ENCODE measurements around the gene TMEM98.

TMEM98 gene

DNA sequence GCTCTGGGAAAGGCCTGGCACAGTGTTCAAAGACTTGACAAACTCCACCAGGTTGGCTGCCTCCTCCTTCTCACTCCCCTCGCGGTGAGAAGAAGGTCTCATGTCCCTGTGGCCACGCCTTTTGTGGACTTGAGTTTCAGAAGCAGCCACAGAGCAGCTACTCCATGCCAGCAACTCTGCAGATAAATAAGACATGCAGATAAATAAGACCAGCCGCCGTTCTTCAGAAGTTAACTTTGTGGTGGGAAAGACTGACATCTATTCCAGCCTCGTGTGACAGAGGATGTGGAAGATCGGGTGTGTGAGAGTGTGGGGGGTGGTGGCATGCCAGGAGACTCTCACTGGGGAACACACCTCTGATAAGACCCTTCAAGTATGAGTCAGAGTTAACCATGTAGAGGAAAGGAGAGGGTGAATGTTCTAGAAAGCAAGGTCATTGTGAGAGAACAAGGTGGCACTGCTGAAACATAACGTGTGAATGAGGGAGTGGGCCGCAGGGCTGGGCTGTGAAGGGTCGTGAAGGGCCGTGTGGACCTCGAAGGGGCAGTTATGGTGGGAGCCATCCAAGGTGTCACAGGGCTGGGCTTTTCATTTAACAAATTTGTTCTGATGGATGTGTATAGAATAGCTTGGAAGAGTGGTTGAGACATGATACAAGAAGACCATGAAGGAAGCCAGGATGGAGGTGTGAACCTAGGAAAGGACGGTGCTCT is 64.5 kb downstream of the TMEM98 start:
- H3K27me3 ChIP-seq (ENCODE audit: insufficient read depth, low read length, poor library complexity, severe bottlenecking): no peaks in the 10 kb centered on the region
- H4K20me1 ChIP-seq (ENCODE audit: insufficient read depth, low read length, poor library complexity, severe bottlenecking): no peaks in the 10 kb centered on the region
- H3K79me2 ChIP-seq (ENCODE audit: insufficient read depth, low read length): no peaks in the 10 kb centered on the region
- TF ChIP-seq EZH2phosphoT487 (IDR thresholded peaks at IDR 0.05; ENCODE audit: borderline replicate concordance): no peak
- TF ChIP-seq, protein P1, sequence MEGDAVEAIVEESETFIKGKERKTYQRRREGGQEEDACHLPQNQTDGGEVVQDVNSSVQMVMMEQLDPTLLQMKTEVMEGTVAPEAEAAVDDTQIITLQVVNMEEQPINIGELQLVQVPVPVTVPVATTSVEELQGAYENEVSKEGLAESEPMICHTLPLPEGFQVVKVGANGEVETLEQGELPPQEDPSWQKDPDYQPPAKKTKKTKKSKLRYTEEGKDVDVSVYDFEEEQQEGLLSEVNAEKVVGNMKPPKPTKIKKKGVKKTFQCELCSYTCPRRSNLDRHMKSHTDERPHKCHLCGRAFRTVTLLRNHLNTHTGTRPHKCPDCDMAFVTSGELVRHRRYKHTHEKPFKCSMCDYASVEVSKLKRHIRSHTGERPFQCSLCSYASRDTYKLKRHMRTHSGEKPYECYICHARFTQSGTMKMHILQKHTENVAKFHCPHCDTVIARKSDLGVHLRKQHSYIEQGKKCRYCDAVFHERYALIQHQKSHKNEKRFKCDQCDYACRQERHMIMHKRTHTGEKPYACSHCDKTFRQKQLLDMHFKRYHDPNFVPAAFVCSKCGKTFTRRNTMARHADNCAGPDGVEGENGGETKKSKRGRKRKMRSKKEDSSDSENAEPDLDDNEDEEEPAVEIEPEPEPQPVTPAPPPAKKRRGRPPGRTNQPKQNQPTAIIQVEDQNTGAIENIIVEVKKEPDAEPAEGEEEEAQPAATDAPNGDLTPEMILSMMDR (conservative IDR thresholded peaks at IDR 0.05; ENCODE audit: low read length): no peak
- H3K4me1 ChIP-seq (ENCODE audit: insufficient read depth, low read length, poor library complexity, severe bottlenecking): no peaks in the 10 kb centered on the region
- H3K36me3 ChIP-seq (ENCODE audit: insufficient read depth, low read length): no peaks in the 10 kb centered on the region
- H3K9me2 ChIP-seq (replicated peaks; ENCODE audit: low read depth, low read length): no peaks in the 10 kb centered on the region
- H3K9me3 ChIP-seq (ENCODE audit: insufficient read depth, low read depth, low read length): peaks cover 3% of the 10 kb centered on the region; the same call in 1 of the 2 replicates
- H3K9ac ChIP-seq (ENCODE audit: low read depth, low read length, poor library complexity, severe bottlenecking): no peak overlapping the region
- H3K4me2 ChIP-seq (ENCODE audit: low read depth, low read length, poor library complexity, severe bottlenecking): no peak overlapping the region
- H2AFZ ChIP-seq (ENCODE audit: low read length): no peak overlapping the region
- H3F3A ChIP-seq (ENCODE audit: low read depth): no peaks in the 10 kb centered on the region
- no peak overlapping the region for H3K4me3 ChIP-seq (ENCODE audit: low read length, poor library complexity, severe bottlenecking)

GRCh38 chr17:32993977-32994376 is 66.0 kb downstream of the TMEM98 start:
- Histone ChIP-seq H2AFZ (ENCODE audit: low read length) (no peak overlapping the region), H3K4me1 (ENCODE audit: insufficient read depth, low read length, poor library complexity, severe bottlenecking) (no peaks in the 10 kb centered on the region), H3K4me3 (ENCODE audit: low read length, poor library complexity, severe bottlenecking) (no peak overlapping the region), H3K9me2 (replicated peaks; ENCODE audit: low read depth, low read length) (no peaks in the 10 kb centered on the region), H3K4me2 (ENCODE audit: low read depth, low read length, poor library complexity, severe bottlenecking) (no peak overlapping the region), H3K9me3 (ENCODE audit: insufficient read depth, low read depth, low read length) (no peaks in the 10 kb centered on the region; the same call in 1 of the 2 replicates), H3K79me2 (ENCODE audit: insufficient read depth, low read length) (no peaks in the 10 kb centered on the region), H4K20me1 (ENCODE audit: insufficient read depth, low read length, poor library complexity, severe bottlenecking) (no peaks in the 10 kb centered on the region), H3K27me3 (ENCODE audit: insufficient read depth, low read length, poor library complexity, severe bottlenecking) (no peaks in the 10 kb centered on the region), H3F3A (ENCODE audit: low read depth) (no peaks in the 10 kb centered on the region), H3K36me3 (ENCODE audit: insufficient read depth, low read length) (no peaks in the 10 kb centered on the region), H3K9ac (ENCODE audit: low read depth, low read length, poor library complexity, severe bottlenecking) (no peak overlapping the region)
- TF ChIP-seq, protein P1 (conservative IDR thresholded peaks at IDR 0.05; ENCODE audit: low read length): no peak
- TF ChIP-seq EZH2phosphoT487 (IDR thresholded peaks at IDR 0.05; ENCODE audit: borderline replicate concordance): no peak

Data from Loucy (cell line).